Keratinocyte (primary cell): Measurements from ENCODE around the gene CARTPT.

Experiments used
- EZH2 ChIP-seq: IDR thresholded peaks from one replicate; pipeline ENCODE4 v1.6.1; 2012; ENCODE audit warnings: inconsistent platforms, mild to moderate bottlenecking, low read length, moderate library complexity
- TF ChIP-seq, protein P1 (sequence below), 3 experiments: IDR thresholded peaks in 1 of 3; conservative IDR thresholded peaks in 1 of 3; optimal IDR thresholded peaks in 1 of 3; 2 replicates in 2 of 3; 3 replicates in 1 of 3; pipeline versions ENCODE3 to v1.5.1; 2011; ENCODE audit warnings: low read length in 3 of 3, mild to moderate bottlenecking in 3 of 3, moderate library complexity in 2 of 3, control low read depth in 1 of 3, inconsistent platforms in 1 of 3; ENCODE audit not compliant: insufficient read depth in 2 of 3; ENCODE audit errors: extremely low read depth in 1 of 3

DNA sequence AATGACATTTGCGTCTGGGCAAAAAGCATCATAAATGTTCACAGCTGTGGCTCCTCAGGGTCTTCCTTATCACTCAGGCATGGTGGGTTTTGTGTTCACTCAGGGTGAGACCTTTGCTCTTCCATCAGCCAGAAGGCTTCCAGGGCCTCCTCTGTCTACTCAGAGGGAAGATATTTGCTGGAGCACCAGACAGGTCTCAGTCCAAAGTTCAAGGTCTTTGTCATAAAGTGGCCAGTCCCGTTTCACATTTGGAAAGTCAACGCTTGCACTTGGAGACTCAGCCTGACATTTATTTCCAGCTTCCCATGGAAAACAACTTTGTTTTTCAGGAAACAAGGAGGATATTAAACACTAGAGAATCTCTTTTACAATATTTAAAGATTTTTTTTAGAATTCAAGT is 12.2 kb upstream of the CARTPT start:
- TF ChIP-seq, protein P1, sequence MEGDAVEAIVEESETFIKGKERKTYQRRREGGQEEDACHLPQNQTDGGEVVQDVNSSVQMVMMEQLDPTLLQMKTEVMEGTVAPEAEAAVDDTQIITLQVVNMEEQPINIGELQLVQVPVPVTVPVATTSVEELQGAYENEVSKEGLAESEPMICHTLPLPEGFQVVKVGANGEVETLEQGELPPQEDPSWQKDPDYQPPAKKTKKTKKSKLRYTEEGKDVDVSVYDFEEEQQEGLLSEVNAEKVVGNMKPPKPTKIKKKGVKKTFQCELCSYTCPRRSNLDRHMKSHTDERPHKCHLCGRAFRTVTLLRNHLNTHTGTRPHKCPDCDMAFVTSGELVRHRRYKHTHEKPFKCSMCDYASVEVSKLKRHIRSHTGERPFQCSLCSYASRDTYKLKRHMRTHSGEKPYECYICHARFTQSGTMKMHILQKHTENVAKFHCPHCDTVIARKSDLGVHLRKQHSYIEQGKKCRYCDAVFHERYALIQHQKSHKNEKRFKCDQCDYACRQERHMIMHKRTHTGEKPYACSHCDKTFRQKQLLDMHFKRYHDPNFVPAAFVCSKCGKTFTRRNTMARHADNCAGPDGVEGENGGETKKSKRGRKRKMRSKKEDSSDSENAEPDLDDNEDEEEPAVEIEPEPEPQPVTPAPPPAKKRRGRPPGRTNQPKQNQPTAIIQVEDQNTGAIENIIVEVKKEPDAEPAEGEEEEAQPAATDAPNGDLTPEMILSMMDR (optimal IDR thresholded peaks at IDR 0.05 in 1 of 3, IDR thresholded peaks at IDR 0.05 in 1 of 3, conservative IDR thresholded peaks at IDR 0.05 in 1 of 3; ENCODE audit: extremely low read depth in 1 of 3, insufficient read depth in 2 of 3, low read length in 3 of 3), result no peak
- TF ChIP-seq EZH2, result no peak
